K562 (cell line): ENCODE measurements around the gene NPAS2. TPM values are rescaled to one million over a fixed set of nuclear protein-coding genes. Genes with fewer than 3 reads are reported as not detected.

Experiments used
- CEBPZ ChIP-seq: fragments of 150-350 bp; IDR thresholded peaks from 2 replicates; pipeline ENCODE4 v1.6.1; 2014; ENCODE audit warnings: low read depth, mild to moderate bottlenecking, low read length, borderline replicate concordance
- ZBTB11 ChIP-seq, 3 experiments: fragments of 200-800 bp in 1 of 3; fragments of 250-450 bp in 1 of 3; fragments of 450-650 bp in 1 of 3; sonication (Bioruptor Pico) in 1 of 3; sonication (Bioruptor generic) in 1 of 3; formaldehyde crosslinking in 1 of 3; IDR thresholded peaks; 2 replicates each; pipeline versions ENCODE4 v1.6.1 to v1.8.0; 2016 to 2022; ENCODE audit warnings: mild to moderate bottlenecking in 2 of 3, missing genetic modification characterization in 2 of 3, missing compliant biosample characterization in 1 of 3, moderate library complexity in 1 of 3
- ZFP91 ChIP-seq: sonication (generic); formaldehyde crosslinking; IDR thresholded peaks from 2 replicates; pipeline ENCODE4 v1.8.0; 2022; ENCODE audit warnings: mild to moderate bottlenecking, missing genetic modification reagents
- polyA plus RNA-seq, 8 experiments: library from polyadenylated mRNA; depleted of rRNA in 4 of 8; stranded (reverse) in 5 of 8; unstranded in 3 of 8; fragments of >200 nt; fragmentation: Nextera tagmentation in 2 of 8; fragmentation: Illumina TruSeq in 1 of 8; extraction: Ambion mirVana in 2 of 8; extraction: Trizol in 1 of 8; gene quantifications; 2 replicates each; pipeline versions ENCODE4 v1.2.1 to v1.2.3, GENCODE V29; 2011 to 2014; ENCODE audit warnings: inconsistent platforms in 1 of 8, missing spikeins in 1 of 8
- total RNA-seq, 7 experiments: library from RNA; depleted of rRNA in 6 of 7; stranded (reverse); fragments of >200 nt in 6 of 7; fragmentation: Illumina TruSeq in 2 of 7; extraction: Trizol in 2 of 7; gene quantifications; 2 replicates each; pipeline versions ENCODE4 v1.2.1 to v1.2.3, GENCODE V29; 2011 to 2021; ENCODE audit warnings: low replicate concordance in 1 of 7

NPAS2 gene
- total and polyA plus RNA-seq, 9 of the 15 experiments (the other 6 are each of a cell fraction or from before 2014, with no cell fraction given): 0.06 to 0.29 (median 0.07) TPM; not detected in 5

DNA sequence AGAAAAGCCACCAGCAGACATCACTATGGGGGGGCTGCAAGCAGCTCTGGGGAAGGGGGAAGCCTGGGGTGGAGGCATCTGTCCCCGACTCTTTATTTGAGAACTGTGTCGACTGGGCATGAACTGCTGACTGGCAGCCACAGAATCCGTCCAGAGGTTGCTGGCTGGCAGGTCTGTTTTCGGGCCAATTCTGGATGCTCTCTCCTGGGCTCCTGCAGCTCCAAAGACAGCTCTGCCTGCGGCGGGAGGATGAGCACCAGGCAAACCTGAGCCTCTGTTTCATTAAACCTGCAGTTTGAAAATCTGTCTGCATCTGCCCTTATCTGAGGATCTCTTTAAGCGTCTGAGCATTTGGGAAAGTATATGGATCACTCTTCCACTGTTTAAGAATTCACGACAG is 147.8 kb downstream of the NPAS2 start (continued):
- TF ChIP-seq CEBPZ (no peak), ZBTB11 (CRISPR knock-in tag; IDR thresholded peaks at IDR 0.05) (no peak), ZFP91 (CRISPR knock-in tag) (no peak)
